H1 (cell line): ENCODE results near the gene PCDHGA3. TPM values are rescaled to one million over a fixed set of nuclear protein-coding genes. Genes with fewer than 3 reads are reported as not detected.
A peak's percentile ranks its signal among the peaks of the same experiment; 100 is the strongest.

ENCODE experiments used
- CTCF ChIA-PET: fragments of 300-600 bp; sonication (Branson Sonifier 250); formaldehyde crosslinking; loops from one replicate; lab custom pipeline; 2021; ENCODE audit not compliant: partially characterized antibody; lab: Charles Lee
- POLR2A ChIA-PET: fragments of 300-600 bp; sonication (Branson Sonifier 250); formaldehyde crosslinking; loops from one replicate; lab custom pipeline; 2021; ENCODE audit warnings: inconsistent platforms; ENCODE audit not compliant: partially characterized antibody; lab: Charles Lee
- DNase-seq, 2 experiments: peaks; one replicate each; pipeline versions ENCODE4 v3.0.0 to v3.0.0-alpha.2; 2010 to 2022; ENCODE audit warnings: low spot score in 2 of 2, low read depth in 1 of 2, mixed read lengths in 1 of 2
- FAIRE-seq: peaks from 2 replicates; lab custom pipeline; 2011; peaks lifted over from hg19 to GRCh38; lab: Jason Lieb, UNC
- H2AFZ ChIP-seq: 2 replicates; pipeline ENCODE4 v1.8.1; 2012; ENCODE audit warnings: low read length, inconsistent platforms
- H2AK5ac ChIP-seq: 2 replicates; pipeline ENCODE4 v1.6.1; 2013; ENCODE audit warnings: low read depth, low read length
- H2BK120ac ChIP-seq: replicated peaks from 2 replicates; pipeline ENCODE3; 2013; ENCODE audit warnings: low read depth, low read length, inconsistent platforms
- H2BK12ac ChIP-seq: 2 replicates; pipeline ENCODE4 v1.6.1; 2013; ENCODE audit warnings: low read depth, low read length
- H2BK15ac ChIP-seq: 2 replicates; pipeline ENCODE4 v1.6.1; 2013; ENCODE audit warnings: low read length
- H2BK20ac ChIP-seq: 2 replicates; pipeline ENCODE4 v1.6.1; 2013; ENCODE audit warnings: low read length
- H2BK5ac ChIP-seq: 2 replicates; pipeline ENCODE4 v1.6.1; 2013; ENCODE audit warnings: low read depth, low read length
- H3K14ac ChIP-seq: 2 replicates; pipeline ENCODE4 v1.6.1; 2013; ENCODE audit warnings: inconsistent platforms; ENCODE audit not compliant: insufficient read length
- H3K18ac ChIP-seq: 2 replicates; pipeline ENCODE4 v1.6.1; 2013; ENCODE audit warnings: low read length; ENCODE audit errors: extremely low read depth
- H3K23ac ChIP-seq: 2 replicates; pipeline ENCODE4 v1.6.1; 2013; ENCODE audit warnings: inconsistent platforms; ENCODE audit not compliant: insufficient read length
- H3K23me2 ChIP-seq: 2 replicates; pipeline ENCODE4 v1.6.1; 2013; ENCODE audit warnings: low read depth, low read length
- H3K27ac ChIP-seq: 2 replicates; pipeline ENCODE4 v1.6.1; 2011; ENCODE audit warnings: low read depth, low read length, inconsistent platforms
- H3K27me3 ChIP-seq, 4 experiments: replicated peaks in 1 of 4; 1 replicate in 1 of 4; 2 replicates in 3 of 4; pipeline versions ENCODE4 v1.6.1 to v1.8.1; 2011 to 2013; ENCODE audit warnings: low read length in 3 of 4, mild to moderate bottlenecking in 3 of 4, inconsistent platforms in 2 of 4, mixed read lengths in 2 of 4, moderate library complexity in 1 of 4; ENCODE audit not compliant: control insufficient read depth in 3 of 4, insufficient read depth in 3 of 4; ENCODE audit errors: extremely low read depth in 1 of 4
- H3K36me3 ChIP-seq, 4 experiments: 2 replicates each; pipeline versions ENCODE4 v1.6.1 to v1.8.1; 2011 to 2013; ENCODE audit warnings: mild to moderate bottlenecking in 4 of 4, low read length in 3 of 4, moderate library complexity in 2 of 4, control low read depth in 1 of 4, inconsistent platforms in 1 of 4; ENCODE audit not compliant: insufficient read depth in 4 of 4, control insufficient read depth in 2 of 4
- H3K4ac ChIP-seq: replicated peaks from 2 replicates; pipeline ENCODE3; 2013; ENCODE audit warnings: low read length, low read depth, mixed read lengths, inconsistent platforms; ENCODE audit not compliant: insufficient read length
- H3K4me1 ChIP-seq, 4 experiments: replicated peaks in 1 of 4; 1 replicate in 1 of 4; 2 replicates in 3 of 4; pipeline versions ENCODE4 v1.6.1 to v1.8.1; 2011 to 2013; ENCODE audit warnings: low read length in 3 of 4, inconsistent platforms in 2 of 4, mixed read lengths in 1 of 4; ENCODE audit not compliant: insufficient read depth in 4 of 4, control insufficient read depth in 3 of 4
- H3K4me2 ChIP-seq, 2 experiments: 2 replicates each; pipeline versions ENCODE4 v1.6.1 to v1.8.1; 2011 to 2013; ENCODE audit warnings: low read depth in 2 of 2, low read length in 2 of 2, control low read depth in 1 of 2, inconsistent platforms in 1 of 2, mild to moderate bottlenecking in 1 of 2; ENCODE audit not compliant: insufficient read depth in 1 of 2
- H3K4me3 ChIP-seq, 4 experiments: fragments of 200-600, 300-600 bp in 1 of 4; sonication (generic), shearing (Covaris generic), sonication (Bioruptor Twin) in 1 of 4; 2 replicates each; pipeline versions ENCODE4 v1.5.1 to v1.8.1; 2011 to 2016; ENCODE audit warnings: low read length in 4 of 4, low read depth in 3 of 4, control low read depth in 2 of 4, inconsistent platforms in 2 of 4, mild to moderate bottlenecking in 2 of 4, mixed read lengths in 1 of 4, moderate library complexity in 1 of 4; ENCODE audit not compliant: insufficient read depth in 2 of 4; ENCODE audit errors: extremely low read depth in 1 of 4
- H3K56ac ChIP-seq: replicated peaks from 2 replicates; pipeline ENCODE3; 2013; ENCODE audit warnings: low read depth, mild to moderate bottlenecking, mixed read lengths, low read length, inconsistent platforms; ENCODE audit not compliant: insufficient read length
- H3K79me1 ChIP-seq: 2 replicates; pipeline ENCODE4 v1.6.1; 2013; ENCODE audit warnings: low read depth, low read length, control low read depth
- H3K79me2 ChIP-seq, 2 experiments: 2 replicates each; pipeline versions ENCODE4 v1.6.1 to v1.8.1; 2012 to 2013; ENCODE audit warnings: low read length in 2 of 2, mild to moderate bottlenecking in 2 of 2, inconsistent platforms in 1 of 2; ENCODE audit not compliant: insufficient read depth in 2 of 2, control insufficient read depth in 1 of 2
- H3K9ac ChIP-seq, 4 experiments: replicated peaks in 1 of 4; 1 replicate in 1 of 4; 2 replicates in 3 of 4; pipeline versions ENCODE4 v1.6.1 to v1.8.1; 2011 to 2013; ENCODE audit warnings: low read depth in 3 of 4, low read length in 3 of 4, control low read depth in 2 of 4, mild to moderate bottlenecking in 2 of 4, moderate library complexity in 2 of 4, inconsistent platforms in 1 of 4; ENCODE audit errors: extremely low read depth in 1 of 4
- H3K9me3 ChIP-seq, 2 experiments: 2 replicates each; pipeline versions ENCODE4 v1.6.1 to v1.8.1; 2012 to 2013; ENCODE audit warnings: mild to moderate bottlenecking in 2 of 2, moderate library complexity in 2 of 2, control low read depth in 1 of 2, inconsistent platforms in 1 of 2, low read depth in 1 of 2, low read length in 1 of 2, mixed read lengths in 1 of 2; ENCODE audit not compliant: insufficient read depth in 2 of 2
- H4K20me1 ChIP-seq, 2 experiments: replicated peaks in 1 of 2; 2 replicates each; pipeline versions ENCODE3 to v1.8.1; 2011 to 2013; ENCODE audit warnings: inconsistent platforms in 2 of 2, low read length in 2 of 2, mild to moderate bottlenecking in 1 of 2; ENCODE audit not compliant: insufficient read depth in 2 of 2, control insufficient read depth in 1 of 2
- H4K5ac ChIP-seq: 2 replicates; pipeline ENCODE4 v1.6.1; 2013; ENCODE audit warnings: low read length, low read depth, mixed read lengths, inconsistent platforms; ENCODE audit not compliant: insufficient read length
- H4K8ac ChIP-seq: 2 replicates; pipeline ENCODE4 v1.8.0; 2013; ENCODE audit warnings: mild to moderate bottlenecking, moderate library complexity, low read length, inconsistent platforms; ENCODE audit not compliant: insufficient read depth; ENCODE audit errors: extremely low read depth
- H4K91ac ChIP-seq: replicated peaks from 2 replicates; pipeline ENCODE3; 2013; ENCODE audit warnings: low read length, mixed read lengths, inconsistent platforms; ENCODE audit not compliant: insufficient read length
- CEBPB ChIP-seq: IDR thresholded peaks from 2 replicates; pipeline ENCODE4 v1.6.1; 2012; ENCODE audit warnings: low read depth, low read length
- CTCF ChIP-seq, 3 experiments: IDR thresholded peaks; 1 replicate in 2 of 3; 2 replicates in 1 of 3; pipeline versions ENCODE4 v1.5.1 to v1.6.1; 2011; ENCODE audit warnings: low read length in 3 of 3, mild to moderate bottlenecking in 3 of 3, inconsistent platforms in 2 of 3, low read depth in 1 of 3, moderate library complexity in 1 of 3; ENCODE audit not compliant: insufficient read depth in 1 of 3; ENCODE audit errors: control extremely low read depth in 1 of 3
- HDAC6 ChIP-seq: IDR thresholded peaks from one replicate; pipeline ENCODE4 v1.7.1; 2012; ENCODE audit warnings: low read depth, mild to moderate bottlenecking, inconsistent platforms, low read length, moderate library complexity
- TBP ChIP-seq: IDR thresholded peaks from 2 replicates; pipeline ENCODE4 v1.6.1; 2011; ENCODE audit warnings: low read depth, low read length, improper control_type of control experiment
- WGBS, 2 experiments: shearing (Covaris generic) in 1 of 2; methylation state at CpG; one replicate each; pipeline versions ENCODE4 v1.1.6 to v1.1.7; 2013 to 2015; ENCODE audit warnings: low lambda C conversion rate in 2 of 2, mixed read lengths in 2 of 2, inconsistent platforms in 1 of 2, low coverage in 1 of 2, missing lambda C conversion rate in 1 of 2; ENCODE audit not compliant: insufficient replicate concordance in 2 of 2, insufficient coverage in 1 of 2, insufficient read length in 1 of 2; ENCODE audit errors: extremely low coverage in 1 of 2, missing lambda C conversion rate in 1 of 2; 5-methylcytosine and 5-hydroxymethylcytosine counted together
- polyA plus RNA-seq, 7 experiments: library from polyadenylated mRNA; depleted of rRNA in 3 of 7; stranded (reverse) in 5 of 7; unstranded in 2 of 7; fragments of >200 nt in 5 of 7; fragments of 200-250 nt in 2 of 7; gene quantifications; 1 replicate in 5 of 7; 2 replicates in 1 of 7; 4 replicates in 1 of 7; pipeline versions ENCODE4 v1.2.1 to v1.2.3, GENCODE V29; 2011 to 2013; ENCODE audit warnings: missing spikeins in 2 of 7, mixed read lengths in 2 of 7
- total RNA-seq: library from RNA; stranded (reverse); fragmentation: NEBNext Ultra II Directional; extraction: Animal tissue kit (Norgen Biotek cat#: 25700); gene quantifications from 2 replicates; pipeline ENCODE4 v1.2.1, GENCODE V29; 2021
- TF ChIP-seq, protein P1 (sequence below): IDR thresholded peaks from 2 replicates; pipeline ENCODE4 v1.6.1; 2011; ENCODE audit warnings: low read length, improper control_type of control experiment

The PCDHGA3 gene
- total and polyA plus RNA-seq, 2 of the 8 experiments (the other 6 are each of a cell fraction or from before 2014, with no cell fraction given): 0.15 to 0.39 TPM

- no peaks in the 10 kb centered on the region; a peak in 2 of 8 replicates for H3K36me3 ChIP-seq
- no peak for FAIRE-seq
- WGBS, 2 experiments: 86% methylated on average over 11 of the region's 20 CpGs; no CpG with 5 or more reads in 1 of the 2 experiments
- H3K23me2 ChIP-seq: no peaks in the 10 kb centered on the region
- H4K8ac ChIP-seq: no peak overlapping the region
- TF ChIP-seq TBP: no peak
- peak in 2 of 3 experiments; percentile 11 to 14; a peak in 2 of 4 replicates for TF ChIP-seq CTCF (IDR thresholded peaks at IDR 0.05; ENCODE audit: control extremely low read depth in 1 of 3, insufficient read depth in 1 of 3, low read depth in 1 of 3, low read length in 3 of 3)
- no peak for TF ChIP-seq CEBPB
- TF ChIP-seq HDAC6: no peak
- TF ChIP-seq, protein P1, sequence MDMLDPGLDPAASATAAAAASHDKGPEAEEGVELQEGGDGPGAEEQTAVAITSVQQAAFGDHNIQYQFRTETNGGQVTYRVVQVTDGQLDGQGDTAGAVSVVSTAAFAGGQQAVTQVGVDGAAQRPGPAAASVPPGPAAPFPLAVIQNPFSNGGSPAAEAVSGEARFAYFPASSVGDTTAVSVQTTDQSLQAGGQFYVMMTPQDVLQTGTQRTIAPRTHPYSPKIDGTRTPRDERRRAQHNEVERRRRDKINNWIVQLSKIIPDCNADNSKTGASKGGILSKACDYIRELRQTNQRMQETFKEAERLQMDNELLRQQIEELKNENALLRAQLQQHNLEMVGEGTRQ: no peak
- TF ChIP-seq, all 59 proteins: peak for 1
- Histone ChIP-seq H3K27ac (no peak overlapping the region), H3K23ac (no peak overlapping the region), H3K9ac (no peak overlapping the region), H3K18ac (no peak overlapping the region), H3K4ac (no peak overlapping the region), H2BK12ac (no peak overlapping the region), H3K4me3 (no peak overlapping the region), H3K27me3 (no peaks in the 10 kb centered on the region), H2BK5ac (no peak overlapping the region), H3K4me1 (peaks cover 0 to 4% (median under 1%) of the 10 kb centered on the region in 4 experiments; a peak in 1 of 7 replicates), H3K14ac (no peak overlapping the region), H3K9me3 (peaks cover 19 to 28% of the 10 kb centered on the region in 2 experiments; a peak in 3 of 4 replicates), H2BK120ac (no peak overlapping the region), H3K79me1 (no peaks in the 10 kb centered on the region), H2BK20ac (no peak overlapping the region), H4K5ac (no peak overlapping the region), H2BK15ac (no peak overlapping the region), H3K56ac (no peak overlapping the region), H4K91ac (no peak overlapping the region), H4K20me1 (no peaks in the 10 kb centered on the region), H3K79me2 (no peaks in the 10 kb centered on the region), H2AFZ (no peak overlapping the region), H3K4me2 (no peak overlapping the region), H2AK5ac (no peak overlapping the region)
- CTCF ChIA-PET: interaction anchor here (1.3 to 4.8 kb wide), 10 partner anchors 10 to 153 kb away, joined by 4 to 21 read pairs (median 12); partner anchors contain the start of genes PCDHB10, PCDHB14, PCDHB15 and TAF7
- no peak for DNase-seq
- POLR2A ChIA-PET: no interaction called here
These were observed 1.7 kb downstream of the PCDHGA3 start for GRCh38 chr5:141345327-141345726.
